Astrocyte (in vitro differentiated cells and primary cell): ENCODE data around the gene RDH5. TPM values are rescaled to one million over a fixed set of nuclear protein-coding genes. Genes with fewer than 3 reads are reported as not detected.

Experiments
- DNase-seq: peaks from one replicate; pipeline ENCODE4 v3.0.0-alpha.2; 2010; ENCODE audit warnings: low read depth
- FAIRE-seq: peaks from 2 replicates; lab custom pipeline; 2011; peaks lifted over from hg19 to GRCh38; lab: Jason Lieb, UNC
- H2AFZ ChIP-seq: 2 replicates; pipeline ENCODE4 v1.6.0; 2012; ENCODE audit warnings: low read depth, low read length, inconsistent platforms
- H3K27ac ChIP-seq: 2 replicates; pipeline ENCODE4 v1.5.1; 2011; ENCODE audit warnings: low read depth, low read length, inconsistent platforms
- H3K27me3 ChIP-seq: 2 replicates; pipeline ENCODE4 v1.6.0; 2011; ENCODE audit warnings: low read length, inconsistent platforms; ENCODE audit not compliant: insufficient read depth
- H3K36me3 ChIP-seq: 2 replicates; pipeline ENCODE4 v1.5.1; 2011; ENCODE audit warnings: low read length, inconsistent platforms; ENCODE audit not compliant: insufficient read depth
- H3K4me1 ChIP-seq: 2 replicates; pipeline ENCODE4 v1.5.1; 2011; ENCODE audit warnings: low read length, inconsistent platforms; ENCODE audit not compliant: insufficient read depth
- H3K4me2 ChIP-seq: 2 replicates; pipeline ENCODE4 v1.6.0; 2012; ENCODE audit warnings: low read length, inconsistent platforms
- H3K4me3 ChIP-seq: 2 replicates; pipeline ENCODE4 v1.5.1; 2011; ENCODE audit warnings: low read depth, mild to moderate bottlenecking, low read length, inconsistent platforms; ENCODE audit not compliant: insufficient read depth
- H3K79me2 ChIP-seq: 2 replicates; pipeline ENCODE4 v1.6.0; 2012; ENCODE audit warnings: mild to moderate bottlenecking, low read length, inconsistent platforms; ENCODE audit not compliant: insufficient read depth
- H3K9ac ChIP-seq: 2 replicates; pipeline ENCODE4 v1.6.0; 2012; ENCODE audit warnings: mild to moderate bottlenecking, low read length, inconsistent platforms
- H3K9me3 ChIP-seq: 2 replicates; pipeline ENCODE4 v1.5.1; 2012; ENCODE audit warnings: low read depth, mild to moderate bottlenecking, low read length, inconsistent platforms; ENCODE audit not compliant: insufficient read depth
- H4K20me1 ChIP-seq: 2 replicates; pipeline ENCODE4 v1.6.0; 2012; ENCODE audit warnings: low read length, inconsistent platforms; ENCODE audit not compliant: insufficient read depth
- H3K27ac Mint-ChIP-seq: one replicate; pipeline ENCODE4 v1.8.0; 2021; ENCODE audit warnings: mild to moderate bottlenecking, mixed read lengths; ENCODE audit not compliant: unreplicated experiment
- H3K27me3 Mint-ChIP-seq: one replicate; pipeline ENCODE4 v1.8.0; 2021; ENCODE audit warnings: low read depth, mixed read lengths; ENCODE audit not compliant: unreplicated experiment
- H3K36me3 Mint-ChIP-seq: one replicate; pipeline ENCODE4 v1.8.0; 2021; ENCODE audit warnings: low read depth, mixed read lengths; ENCODE audit not compliant: unreplicated experiment
- H3K4me1 Mint-ChIP-seq: one replicate; pipeline ENCODE4 v1.8.0; 2021; ENCODE audit warnings: low read depth, mixed read lengths; ENCODE audit not compliant: unreplicated experiment
- H3K4me3 Mint-ChIP-seq: one replicate; pipeline ENCODE4 v1.8.0; 2021; ENCODE audit warnings: mild to moderate bottlenecking, moderate library complexity, mixed read lengths; ENCODE audit not compliant: unreplicated experiment
- H3K9me3 Mint-ChIP-seq: one replicate; pipeline ENCODE4 v1.8.0; 2021; ENCODE audit warnings: mild to moderate bottlenecking, mixed read lengths; ENCODE audit not compliant: unreplicated experiment
- EZH2 ChIP-seq: IDR thresholded peaks from 2 replicates; pipeline ENCODE4 v1.6.1; 2012; ENCODE audit warnings: mild to moderate bottlenecking, low read length, inconsistent platforms; ENCODE audit not compliant: insufficient read depth
- total RNA-seq: library from RNA; stranded (reverse); gene quantifications from 2 replicates; pipeline ENCODE4 v1.2.1, GENCODE V29; 2021
- TF ChIP-seq, protein P1 (sequence below): IDR thresholded peaks from 2 replicates; pipeline ENCODE4 v1.5.1; 2011; ENCODE audit warnings: low read depth, mild to moderate bottlenecking, inconsistent platforms, low read length, moderate library complexity; ENCODE audit not compliant: insufficient read depth

RDH5 gene
- total RNA-seq, 1 donor from 2014 or later = 2.1 TPM

GRCh38 chr12:55738123-55739024 lies 18.2 kb downstream of the RDH5 start:
- Mint-ChIP-seq H3K36me3 (no peaks in the 10 kb centered on the region), H3K27ac (peak overlapping the region; percentile 78), H3K9me3 (no peaks in the 10 kb centered on the region), H3K4me1 (peaks cover 15% of the 10 kb centered on the region), H3K27me3 (no peaks in the 10 kb centered on the region), H3K4me3 (peak overlapping the region; percentile 84)
- peak overlapping the region; percentile 94 for H3K4me2 ChIP-seq
- peak overlapping the region; percentile 73 for H3K4me3 ChIP-seq
- H3K27me3 ChIP-seq = no peaks in the 10 kb centered on the region
- FAIRE-seq (peak; percentile 80), DNase-seq (peak; percentile 79)
- H3K4me1 ChIP-seq = peaks cover 20% of the 10 kb centered on the region
- H4K20me1 ChIP-seq = no peaks in the 10 kb centered on the region
- H3K27ac ChIP-seq = peak overlapping the region; percentile 18
- H3K9ac ChIP-seq = peak overlapping the region; percentile 77
- H3K79me2 ChIP-seq = no peaks in the 10 kb centered on the region
- no peaks in the 10 kb centered on the region for H3K9me3 ChIP-seq
- no peaks in the 10 kb centered on the region for H3K36me3 ChIP-seq
- no peak for TF ChIP-seq EZH2
- TF ChIP-seq, protein P1, sequence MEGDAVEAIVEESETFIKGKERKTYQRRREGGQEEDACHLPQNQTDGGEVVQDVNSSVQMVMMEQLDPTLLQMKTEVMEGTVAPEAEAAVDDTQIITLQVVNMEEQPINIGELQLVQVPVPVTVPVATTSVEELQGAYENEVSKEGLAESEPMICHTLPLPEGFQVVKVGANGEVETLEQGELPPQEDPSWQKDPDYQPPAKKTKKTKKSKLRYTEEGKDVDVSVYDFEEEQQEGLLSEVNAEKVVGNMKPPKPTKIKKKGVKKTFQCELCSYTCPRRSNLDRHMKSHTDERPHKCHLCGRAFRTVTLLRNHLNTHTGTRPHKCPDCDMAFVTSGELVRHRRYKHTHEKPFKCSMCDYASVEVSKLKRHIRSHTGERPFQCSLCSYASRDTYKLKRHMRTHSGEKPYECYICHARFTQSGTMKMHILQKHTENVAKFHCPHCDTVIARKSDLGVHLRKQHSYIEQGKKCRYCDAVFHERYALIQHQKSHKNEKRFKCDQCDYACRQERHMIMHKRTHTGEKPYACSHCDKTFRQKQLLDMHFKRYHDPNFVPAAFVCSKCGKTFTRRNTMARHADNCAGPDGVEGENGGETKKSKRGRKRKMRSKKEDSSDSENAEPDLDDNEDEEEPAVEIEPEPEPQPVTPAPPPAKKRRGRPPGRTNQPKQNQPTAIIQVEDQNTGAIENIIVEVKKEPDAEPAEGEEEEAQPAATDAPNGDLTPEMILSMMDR = peak; percentile 94
- peak overlapping the region; percentile 85 for H2AFZ ChIP-seq

- no peaks in the 10 kb centered on the region for H3K9me3 ChIP-seq
- H2AFZ ChIP-seq = no peak overlapping the region
- Mint-ChIP-seq H3K36me3 (no peaks in the 10 kb centered on the region), H3K27me3 (no peaks in the 10 kb centered on the region), H3K4me3 (peak overlapping the region; percentile 84), H3K27ac (no peak overlapping the region), H3K4me1 (peaks cover 15% of the 10 kb centered on the region), H3K9me3 (no peaks in the 10 kb centered on the region)
- H3K9ac ChIP-seq = no peak overlapping the region
- peak overlapping the region; percentile 94 for H3K4me2 ChIP-seq
- H3K4me1 ChIP-seq = peaks cover 20% of the 10 kb centered on the region
- H4K20me1 ChIP-seq = peaks cover under 1% of the 10 kb centered on the region
- H3K27ac ChIP-seq = no peak overlapping the region
- TF ChIP-seq, protein P1 = no peak
- TF ChIP-seq EZH2 = no peak
- no peaks in the 10 kb centered on the region for H3K36me3 ChIP-seq
- H3K27me3 ChIP-seq = no peaks in the 10 kb centered on the region
- peak overlapping the region; percentile 73 for H3K4me3 ChIP-seq
- DNase-seq (no peak), FAIRE-seq (no peak)
- H3K79me2 ChIP-seq = peaks cover 5% of the 10 kb centered on the region
Observed at GRCh38 chr12:55739025-55739378, 18.8 kb downstream of the RDH5 start.
